Neural progenitor cell (in vitro differentiated cells): ENCODE results near the gene MRTO4. TPM values are rescaled to one million over a fixed set of nuclear protein-coding genes. Genes with fewer than 3 reads are reported as not detected.

Experiments used
- DNase-seq: peaks from one replicate; pipeline ENCODE4 v3.0.0-alpha.2; 2016; ENCODE audit warnings: low spot score
- H2AFZ ChIP-seq: fragments of 200-600 bp; sonication (generic); replicated peaks from 2 replicates; pipeline ENCODE4 v1.6.1; 2016; ENCODE audit warnings: antibody characterized with exemption
- H3F3A ChIP-seq: fragments of 200-600 bp; sonication (generic); 2 replicates; pipeline ENCODE4 v1.6.1; 2016; ENCODE audit warnings: antibody characterized with exemption, low read depth
- H3K27ac ChIP-seq: fragments of 200-600 bp; sonication (generic); 2 replicates; pipeline ENCODE4 v1.5.1; 2016; ENCODE audit warnings: mild to moderate bottlenecking
- H3K27me3 ChIP-seq: fragments of 200-600 bp; sonication (generic); 2 replicates; pipeline ENCODE4 v1.6.1; 2016; ENCODE audit warnings: mild to moderate bottlenecking, moderate library complexity
- H3K36me3 ChIP-seq: fragments of 200-600 bp; sonication (generic); 2 replicates; pipeline ENCODE4 v1.5.1; 2016
- H3K4me1 ChIP-seq: fragments of 200-600 bp; sonication (generic); 2 replicates; pipeline ENCODE4 v1.6.1; 2016; ENCODE audit warnings: mixed run types
- H3K4me2 ChIP-seq: fragments of 200-600 bp; sonication (generic); 2 replicates; pipeline ENCODE4 v1.6.1; 2016
- H3K4me3 ChIP-seq: fragments of 200-600 bp; sonication (generic); 2 replicates; pipeline ENCODE4 v1.5.1; 2016
- H3K79me2 ChIP-seq: fragments of 200-600 bp; sonication (generic); 2 replicates; pipeline ENCODE4 v1.6.1; 2016; ENCODE audit warnings: low read depth
- H3K9ac ChIP-seq: fragments of 200-600 bp; sonication (generic); 2 replicates; pipeline ENCODE4 v1.6.1; 2016
- H3K9me3 ChIP-seq: fragments of 200-600 bp; sonication (generic); 2 replicates; pipeline ENCODE4 v1.5.1; 2016; ENCODE audit warnings: low read depth
- H4K20me1 ChIP-seq: fragments of 200-600 bp; sonication (generic); 2 replicates; pipeline ENCODE4 v1.6.1; 2016; ENCODE audit warnings: low read depth
- H3K27ac Mint-ChIP-seq: 3 replicates; pipeline ENCODE4 v1.8.0; 2021; ENCODE audit warnings: mixed read lengths
- H3K27me3 Mint-ChIP-seq: 2 replicates; pipeline ENCODE4 v1.8.0; 2022; ENCODE audit warnings: low read depth, mild to moderate bottlenecking, inconsistent platforms, moderate library complexity, mixed read lengths; ENCODE audit not compliant: insufficient read depth
- H3K36me3 Mint-ChIP-seq: 3 replicates; pipeline ENCODE4 v1.8.0; 2021; ENCODE audit warnings: mixed read lengths
- H3K4me1 Mint-ChIP-seq: 3 replicates; pipeline ENCODE4 v1.8.0; 2021; ENCODE audit warnings: mixed read lengths
- H3K4me3 Mint-ChIP-seq: 3 replicates; pipeline ENCODE4 v1.8.0; 2021; ENCODE audit warnings: mild to moderate bottlenecking, moderate library complexity, mixed read lengths
- H3K9me3 Mint-ChIP-seq: 3 replicates; pipeline ENCODE4 v1.8.0; 2020; ENCODE audit warnings: mixed read lengths
- EZH2 ChIP-seq: fragments of 200-600 bp; sonication (generic); IDR thresholded peaks from 2 replicates; pipeline ENCODE4 v1.6.1; 2017; ENCODE audit warnings: antibody characterized with exemption, mild to moderate bottlenecking, moderate library complexity
- EZH2phosphoT487 ChIP-seq: fragments of 200-600 bp; sonication (generic); IDR thresholded peaks from 2 replicates; pipeline ENCODE4 v1.6.1; 2017; ENCODE audit warnings: antibody characterized with exemption
- total RNA-seq: library from RNA; depleted of rRNA; stranded (reverse); fragments of >200 nt; gene quantifications from 2 replicates; pipeline ENCODE4 v1.2.3, GENCODE V29; 2015; ENCODE audit warnings: low replicate concordance
- TF ChIP-seq, protein P1 (sequence below): fragments of 200-600 bp; sonication (generic); IDR thresholded peaks from 2 replicates; pipeline ENCODE4 v1.5.1; 2017; ENCODE audit warnings: antibody characterized with exemption, mild to moderate bottlenecking

Gene MRTO4
- total RNA-seq, 1 donor from 2014 or later, result 23.2 TPM

DNA sequence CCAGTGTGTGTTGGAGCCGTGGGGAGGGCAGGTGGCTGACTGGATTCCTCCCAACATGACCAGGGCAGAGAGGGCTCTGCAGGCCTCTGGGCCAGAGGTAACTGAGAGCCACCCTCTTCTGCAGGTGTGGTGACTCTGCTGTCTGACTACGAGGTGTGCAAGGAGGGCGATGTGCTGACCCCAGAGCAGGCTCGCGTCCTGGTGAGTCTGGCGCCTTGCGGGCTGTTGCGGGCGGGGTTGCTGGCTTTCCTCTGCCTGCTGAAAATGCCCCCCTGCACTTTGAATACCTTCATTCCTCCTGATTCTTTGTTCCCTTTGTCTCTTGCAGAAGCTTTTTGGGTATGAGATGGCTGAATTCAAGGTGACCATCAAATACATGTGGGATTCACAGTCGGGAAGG is 6.7 kb downstream of the MRTO4 start:
- H3K36me3 ChIP-seq, result no peaks in the 10 kb centered on the region
- H3K4me1 Mint-ChIP-seq, result peaks cover 1% of the 10 kb centered on the region
- H3K4me3 Mint-ChIP-seq, result no peak overlapping the region
- H3K4me3 ChIP-seq, result no peak overlapping the region
- H2AFZ ChIP-seq, result no peak overlapping the region
- H3K4me2 ChIP-seq, result no peak overlapping the region
- H3K27ac Mint-ChIP-seq, result no peak overlapping the region
- TF ChIP-seq EZH2phosphoT487 (no peak), EZH2 (no peak)
- TF ChIP-seq, protein P1, sequence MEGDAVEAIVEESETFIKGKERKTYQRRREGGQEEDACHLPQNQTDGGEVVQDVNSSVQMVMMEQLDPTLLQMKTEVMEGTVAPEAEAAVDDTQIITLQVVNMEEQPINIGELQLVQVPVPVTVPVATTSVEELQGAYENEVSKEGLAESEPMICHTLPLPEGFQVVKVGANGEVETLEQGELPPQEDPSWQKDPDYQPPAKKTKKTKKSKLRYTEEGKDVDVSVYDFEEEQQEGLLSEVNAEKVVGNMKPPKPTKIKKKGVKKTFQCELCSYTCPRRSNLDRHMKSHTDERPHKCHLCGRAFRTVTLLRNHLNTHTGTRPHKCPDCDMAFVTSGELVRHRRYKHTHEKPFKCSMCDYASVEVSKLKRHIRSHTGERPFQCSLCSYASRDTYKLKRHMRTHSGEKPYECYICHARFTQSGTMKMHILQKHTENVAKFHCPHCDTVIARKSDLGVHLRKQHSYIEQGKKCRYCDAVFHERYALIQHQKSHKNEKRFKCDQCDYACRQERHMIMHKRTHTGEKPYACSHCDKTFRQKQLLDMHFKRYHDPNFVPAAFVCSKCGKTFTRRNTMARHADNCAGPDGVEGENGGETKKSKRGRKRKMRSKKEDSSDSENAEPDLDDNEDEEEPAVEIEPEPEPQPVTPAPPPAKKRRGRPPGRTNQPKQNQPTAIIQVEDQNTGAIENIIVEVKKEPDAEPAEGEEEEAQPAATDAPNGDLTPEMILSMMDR, result no peak
- H3K9me3 Mint-ChIP-seq, result no peaks in the 10 kb centered on the region
- no peak overlapping the region for H3K9ac ChIP-seq
- H3K79me2 ChIP-seq, result peaks cover 26% of the 10 kb centered on the region
- no peak for DNase-seq
- H3K27ac ChIP-seq, result no peak overlapping the region
- peaks cover 11% of the 10 kb centered on the region for H4K20me1 ChIP-seq
- no peaks in the 10 kb centered on the region for H3K27me3 ChIP-seq
- peaks cover 2% of the 10 kb centered on the region for H3K27me3 Mint-ChIP-seq
- peaks cover 1% of the 10 kb centered on the region for H3F3A ChIP-seq
- peaks cover 5% of the 10 kb centered on the region for H3K4me1 ChIP-seq
- peaks cover 5% of the 10 kb centered on the region for H3K36me3 Mint-ChIP-seq
- no peaks in the 10 kb centered on the region for H3K9me3 ChIP-seq

GRCh38 chr1:19260211-19261138 is 8.9 kb downstream of the MRTO4 start:
- Mint-ChIP-seq H3K27ac (no peak overlapping the region), H3K4me3 (no peak overlapping the region), H3K4me1 (no peaks in the 10 kb centered on the region), H3K36me3 (peaks cover 5% of the 10 kb centered on the region), H3K27me3 (peaks cover 2% of the 10 kb centered on the region), H3K9me3 (no peaks in the 10 kb centered on the region)
- Histone ChIP-seq H2AFZ (no peak overlapping the region), H3K36me3 (no peaks in the 10 kb centered on the region), H3F3A (no peaks in the 10 kb centered on the region), H3K27ac (peak overlapping the region; percentile 13), H3K4me3 (no peak overlapping the region), H3K9ac (no peak overlapping the region), H3K9me3 (no peaks in the 10 kb centered on the region), H3K4me2 (no peak overlapping the region), H3K79me2 (peaks cover 5% of the 10 kb centered on the region), H3K4me1 (no peaks in the 10 kb centered on the region), H4K20me1 (no peaks in the 10 kb centered on the region), H3K27me3 (no peaks in the 10 kb centered on the region)
- no peak for DNase-seq
- TF ChIP-seq EZH2phosphoT487 (no peak), EZH2 (no peak)
- TF ChIP-seq, protein P1, result no peak

- no peaks in the 10 kb centered on the region for H3K9me3 Mint-ChIP-seq
- H3K4me3 Mint-ChIP-seq, result no peak overlapping the region
- H3K4me1 ChIP-seq, result no peaks in the 10 kb centered on the region
- no peaks in the 10 kb centered on the region for H3K4me1 Mint-ChIP-seq
- no peak for DNase-seq
- H3K36me3 ChIP-seq, result no peaks in the 10 kb centered on the region
- H3K27me3 ChIP-seq, result no peaks in the 10 kb centered on the region
- H3K36me3 Mint-ChIP-seq, result peaks cover 3% of the 10 kb centered on the region
- H3K4me2 ChIP-seq, result no peak overlapping the region
- H3K27ac ChIP-seq, result no peak overlapping the region
- no peak overlapping the region for H3K9ac ChIP-seq
- no peaks in the 10 kb centered on the region for H4K20me1 ChIP-seq
- no peak overlapping the region for H3K4me3 ChIP-seq
- H3F3A ChIP-seq, result no peaks in the 10 kb centered on the region
- no peak overlapping the region for H2AFZ ChIP-seq
- TF ChIP-seq EZH2phosphoT487, result no peak
- no peak for TF ChIP-seq EZH2
- TF ChIP-seq, protein P1, result no peak
- no peaks in the 10 kb centered on the region for H3K9me3 ChIP-seq
- peaks cover 2% of the 10 kb centered on the region for H3K27me3 Mint-ChIP-seq
- H3K79me2 ChIP-seq, result no peaks in the 10 kb centered on the region
- no peak overlapping the region for H3K27ac Mint-ChIP-seq
Observed at GRCh38 chr1:19262047-19262446, 10.4 kb downstream of the MRTO4 start.
